ENCODE measurements around the gene SETD7.
"Not testable (repeated sequence)": the region's sequence is repeated elsewhere in the genome, so short reads cannot be mapped to it uniquely, and the experiment has no call there.

The SETD7 gene

GRCh38 chr4:139469869-139470268, 86.2 kb downstream of the SETD7 start:
- Histone ChIP-seq H4K20me1 (ENCODE audit: insufficient read depth, low read length) (no peaks in the 10 kb centered on the region), H3F3A (ENCODE audit: insufficient read depth, low read length) (no peaks in the 10 kb centered on the region), H2AFZ (ENCODE audit: low read length) (no peak overlapping the region), H3K9me2 (replicated peaks; ENCODE audit: insufficient read depth, low read length) (no peaks in the 10 kb centered on the region), H3K27me3 (replicated peaks; ENCODE audit: insufficient read depth, low read length) (no peaks in the 10 kb centered on the region), H3K9me3 (replicated peaks; ENCODE audit: insufficient read depth, low read length) (no peaks in the 10 kb centered on the region), H3K4me1 (ENCODE audit: low read length) (no peaks in the 10 kb centered on the region), H3K4me2 (ENCODE audit: low read depth, low read length) (no peak overlapping the region), H3K27ac (ENCODE audit: low read length) (no peak overlapping the region), H3K4me3 (ENCODE audit: low read length) (no peak overlapping the region), H3K9ac (ENCODE audit: low read length) (no peak overlapping the region), H3K79me2 (ENCODE audit: low read length) (peaks cover 66% of the 10 kb centered on the region), H3K36me3 (replicated peaks; ENCODE audit: insufficient read depth, low read length) (no peaks in the 10 kb centered on the region)
- DNase-seq, result no peak
- no peak for TF ChIP-seq EZH2 (optimal IDR thresholded peaks at IDR 0.05; ENCODE audit: low read depth, low read length)
- no peak for TF ChIP-seq CTCF (IDR thresholded peaks at IDR 0.05; ENCODE audit: low read length)
- no peak for TF ChIP-seq EZH2phosphoT487 (IDR thresholded peaks at IDR 0.05; ENCODE audit: low read length)

GRCh38 chr4:139469216-139469615, 86.8 kb downstream of the SETD7 start:
- Histone ChIP-seq H3K4me1 (ENCODE audit: low read length) (no peaks in the 10 kb centered on the region), H3K27me3 (replicated peaks; ENCODE audit: insufficient read depth, low read length) (no peaks in the 10 kb centered on the region), H3F3A (ENCODE audit: insufficient read depth, low read length) (no peaks in the 10 kb centered on the region), H3K4me3 (ENCODE audit: low read length) (no peak overlapping the region), H2AFZ (ENCODE audit: low read length) (no peak overlapping the region), H4K20me1 (ENCODE audit: insufficient read depth, low read length) (no peaks in the 10 kb centered on the region), H3K4me2 (ENCODE audit: low read depth, low read length) (no peak overlapping the region), H3K9ac (ENCODE audit: low read length) (no peak overlapping the region), H3K36me3 (replicated peaks; ENCODE audit: insufficient read depth, low read length) (no peaks in the 10 kb centered on the region), H3K79me2 (ENCODE audit: low read length) (peaks cover 67% of the 10 kb centered on the region), H3K9me3 (replicated peaks; ENCODE audit: insufficient read depth, low read length) (no peaks in the 10 kb centered on the region), H3K9me2 (replicated peaks; ENCODE audit: insufficient read depth, low read length) (no peaks in the 10 kb centered on the region), H3K27ac (ENCODE audit: low read length) (no peak overlapping the region)
- DNase-seq, result no peak
- TF ChIP-seq EZH2phosphoT487 (IDR thresholded peaks at IDR 0.05; ENCODE audit: low read length) (no peak), EZH2 (optimal IDR thresholded peaks at IDR 0.05; ENCODE audit: low read depth, low read length) (no peak), CTCF (IDR thresholded peaks at IDR 0.05; ENCODE audit: low read length) (no peak)

GRCh38 chr4:139468756-139469155, 87.3 kb downstream of the SETD7 start:
- H2AFZ ChIP-seq (ENCODE audit: low read length); H3K9me2 ChIP-seq (replicated peaks; ENCODE audit: insufficient read depth, low read length); H3K9ac ChIP-seq (ENCODE audit: low read length); DNase-seq; H4K20me1 ChIP-seq (ENCODE audit: insufficient read depth, low read length); H3K4me1 ChIP-seq (ENCODE audit: low read length); H3K36me3 ChIP-seq (replicated peaks; ENCODE audit: insufficient read depth, low read length); H3F3A ChIP-seq (ENCODE audit: insufficient read depth, low read length); H3K9me3 ChIP-seq (replicated peaks; ENCODE audit: insufficient read depth, low read length); H3K4me3 ChIP-seq (ENCODE audit: low read length); H3K27ac ChIP-seq (ENCODE audit: low read length); H3K4me2 ChIP-seq (ENCODE audit: low read depth, low read length); H3K27me3 ChIP-seq (replicated peaks; ENCODE audit: insufficient read depth, low read length): not testable (repeated sequence)
- H3K79me2 ChIP-seq (ENCODE audit: low read length), result peaks cover 72% of the 10 kb centered on the region

GRCh38 chr4:139465922-139466321, 90.1 kb downstream of the SETD7 start:
- H3K79me2 ChIP-seq (ENCODE audit: low read length), result peaks cover 85% of the 10 kb centered on the region
- no peaks in the 10 kb centered on the region; the same call in 1 of the 2 replicates for H4K20me1 ChIP-seq (ENCODE audit: insufficient read depth, low read length)
- no peaks in the 10 kb centered on the region for H3K9me2 ChIP-seq (replicated peaks; ENCODE audit: insufficient read depth, low read length)
- H3K4me2 ChIP-seq (ENCODE audit: low read depth, low read length), result no peak overlapping the region
- no peaks in the 10 kb centered on the region for H3K36me3 ChIP-seq (replicated peaks; ENCODE audit: insufficient read depth, low read length)
- TF ChIP-seq EZH2phosphoT487 (IDR thresholded peaks at IDR 0.05; ENCODE audit: low read length), result no peak
- DNase-seq, result no peak
- no peak overlapping the region for H2AFZ ChIP-seq (ENCODE audit: low read length)
- H3K27ac ChIP-seq (ENCODE audit: low read length), result no peak overlapping the region
- no peak overlapping the region for H3K9ac ChIP-seq (ENCODE audit: low read length)
- H3F3A ChIP-seq (ENCODE audit: insufficient read depth, low read length), result no peaks in the 10 kb centered on the region
- no peaks in the 10 kb centered on the region for H3K27me3 ChIP-seq (replicated peaks; ENCODE audit: insufficient read depth, low read length)
- no peaks in the 10 kb centered on the region for H3K4me1 ChIP-seq (ENCODE audit: low read length)
- H3K9me3 ChIP-seq (replicated peaks; ENCODE audit: insufficient read depth, low read length), result no peaks in the 10 kb centered on the region
- no peak overlapping the region for H3K4me3 ChIP-seq (ENCODE audit: low read length)

GRCh38 chr4:139464512-139464911, 91.5 kb downstream of the SETD7 start:
- not testable (repeated sequence) for H3K36me3 ChIP-seq (replicated peaks; ENCODE audit: insufficient read depth, low read length); H3K27ac ChIP-seq (ENCODE audit: low read length); H3K4me3 ChIP-seq (ENCODE audit: low read length); H4K20me1 ChIP-seq (ENCODE audit: insufficient read depth, low read length); H3K9me3 ChIP-seq (replicated peaks; ENCODE audit: insufficient read depth, low read length); H3K9me2 ChIP-seq (replicated peaks; ENCODE audit: insufficient read depth, low read length); H2AFZ ChIP-seq (ENCODE audit: low read length); H3K9ac ChIP-seq (ENCODE audit: low read length); H3K4me2 ChIP-seq (ENCODE audit: low read depth, low read length); H3K4me1 ChIP-seq (ENCODE audit: low read length); H3K27me3 ChIP-seq (replicated peaks; ENCODE audit: insufficient read depth, low read length); DNase-seq; H3F3A ChIP-seq (ENCODE audit: insufficient read depth, low read length)
- peaks cover 85% of the 10 kb centered on the region for H3K79me2 ChIP-seq (ENCODE audit: low read length)

Data from MM.1S (cell line).